Endothelial cell of umbilical vein (primary cell): ENCODE results near the gene MMP23B. TPM values are rescaled to one million over a fixed set of nuclear protein-coding genes. Genes with fewer than 3 reads are reported as not detected.
"Not testable (repeated sequence)": the region's sequence is repeated elsewhere in the genome, so short reads cannot be mapped to it uniquely, and the experiment has no call there.

Experiments used
- BruUV-seq: library from RNA; stranded (reverse); fragments of 400-500 nt; replicated peaks from 2 replicates; lab custom pipeline; 2021; lab: Mats Ljungman, UMichigan
- CTCF ChIA-PET: fragments of 300-600, 350-600 bp; sonication (Branson Sonifier 250); formaldehyde crosslinking; loops from one replicate; lab custom pipeline; 2021; ENCODE audit warnings: antibody characterized with exemption, inconsistent platforms; lab: Charles Lee
- POLR2A ChIA-PET: fragments of 300-600, 350-600 bp; sonication (Branson Sonifier 250); formaldehyde crosslinking; loops from one replicate; lab custom pipeline; 2021; ENCODE audit warnings: antibody characterized with exemption, inconsistent platforms; lab: Charles Lee
- DNase-seq: peaks from one replicate; pipeline ENCODE4 v3.0.0-alpha.2; 2011; ENCODE audit warnings: low read depth, low spot score
- FAIRE-seq: peaks from 2 replicates; lab custom pipeline; 2011; peaks lifted over from hg19 to GRCh38; lab: Jason Lieb, UNC
- H2AFZ ChIP-seq: 2 replicates; pipeline ENCODE4 v1.6.0; 2012; ENCODE audit warnings: low read depth, low read length, control low read depth, inconsistent platforms
- H3K27ac ChIP-seq: 2 replicates; pipeline ENCODE4 v1.5.1; 2011; ENCODE audit warnings: low read depth, mild to moderate bottlenecking, control low read depth, low read length, moderate library complexity; ENCODE audit not compliant: insufficient read depth
- H3K27me3 ChIP-seq, 2 experiments: 2 replicates each; pipeline versions ENCODE4 v1.6.0 to v1.6.1; 2011; ENCODE audit warnings: low read length in 2 of 2, mixed read lengths in 1 of 2; ENCODE audit not compliant: control insufficient read depth in 2 of 2, insufficient read depth in 2 of 2
- H3K36me3 ChIP-seq, 2 experiments: 2 replicates in 1 of 2; 3 replicates in 1 of 2; pipeline ENCODE4 v1.5.1; 2011; ENCODE audit warnings: low read length in 2 of 2, mild to moderate bottlenecking in 1 of 2, moderate library complexity in 1 of 2; ENCODE audit not compliant: control insufficient read depth in 2 of 2, insufficient read depth in 2 of 2; ENCODE audit errors: extremely low read depth in 1 of 2
- H3K4me1 ChIP-seq: 3 replicates; pipeline ENCODE4 v1.5.1; 2011; ENCODE audit warnings: mild to moderate bottlenecking, low read length; ENCODE audit not compliant: control insufficient read depth, insufficient read depth; ENCODE audit errors: extremely low read depth
- H3K4me2 ChIP-seq: 2 replicates; pipeline ENCODE4 v1.6.1; 2011; ENCODE audit warnings: low read length, control low read depth, mixed read lengths; ENCODE audit not compliant: insufficient read depth
- H3K4me3 ChIP-seq, 3 experiments: fragments of 200-600 bp in 1 of 3; sonication (generic), shearing (Covaris generic) in 1 of 3; replicated peaks in 1 of 3; 2 replicates each; pipeline ENCODE4 v1.5.1; 2011 to 2016; ENCODE audit warnings: control low read depth in 3 of 3, low read length in 3 of 3, mild to moderate bottlenecking in 2 of 3, inconsistent platforms in 1 of 3, low read depth in 1 of 3, moderate library complexity in 1 of 3; ENCODE audit not compliant: insufficient read depth in 1 of 3
- H3K79me2 ChIP-seq: 2 replicates; pipeline ENCODE4 v1.6.0; 2012; ENCODE audit warnings: low read length, inconsistent platforms; ENCODE audit not compliant: control insufficient read depth, insufficient read depth
- H3K9ac ChIP-seq: replicated peaks from 2 replicates; pipeline ENCODE3; 2011; ENCODE audit warnings: low read length, control low read depth; ENCODE audit not compliant: insufficient read depth; ENCODE audit errors: extremely low read depth
- H3K9me1 ChIP-seq: replicated peaks from 3 replicates; pipeline ENCODE4 v1.6.0; 2011; ENCODE audit warnings: mild to moderate bottlenecking, low read length; ENCODE audit not compliant: control insufficient read depth, insufficient read depth; ENCODE audit errors: extremely low read depth
- H3K9me3 ChIP-seq: replicated peaks from 2 replicates; pipeline ENCODE4 v1.5.1; 2012; ENCODE audit warnings: low read length, inconsistent platforms; ENCODE audit not compliant: control insufficient read depth, insufficient read depth
- H4K20me1 ChIP-seq: replicated peaks from 2 replicates; pipeline ENCODE3; 2011; ENCODE audit warnings: mild to moderate bottlenecking, low read length; ENCODE audit not compliant: control insufficient read depth, insufficient read depth; ENCODE audit errors: extremely low read depth
- CTCF ChIP-seq, 2 donors: IDR thresholded peaks; 1 replicate in 1 of 2; 2 replicates in 1 of 2; pipeline ENCODE4 v1.5.1; 2011; ENCODE audit warnings: low read length in 2 of 2, mild to moderate bottlenecking in 2 of 2, moderate library complexity in 2 of 2, control low read depth in 1 of 2, inconsistent platforms in 1 of 2, low read depth in 1 of 2; ENCODE audit not compliant: insufficient read depth in 1 of 2; ENCODE audit errors: extremely low read depth in 1 of 2
- POLR2AphosphoS5 ChIP-seq: IDR thresholded peaks from 2 replicates; pipeline ENCODE4 v1.6.1; 2012; ENCODE audit warnings: low read depth, mild to moderate bottlenecking, control low read depth, low read length, moderate library complexity; ENCODE audit not compliant: insufficient read depth
- dilution Hi-C: fragments of 300-500 bp; cut with MboI; formaldehyde crosslinking; loops from one replicate; pipeline ENCODE4 v1.15.0; 2019; ENCODE audit warnings: low sequenced_read_pairs; ENCODE audit not compliant: extremely low pct_ligation_motif_present
- intact Hi-C: fragments of 100-400 bp; cut with micrococcal nuclease; formaldehyde crosslinking; loops from one replicate; pipeline ENCODE4 v1.10.0; 2022
- polyA plus RNA-seq, 4 experiments: library from polyadenylated mRNA; depleted of rRNA in 3 of 4; stranded (reverse) in 3 of 4; unstranded in 1 of 4; fragments of >200 nt; gene quantifications; 2 replicates each; pipeline versions ENCODE4 v1.2.1 to v1.2.3, GENCODE V29; 2011 to 2012; ENCODE audit warnings: missing spikeins in 1 of 4
- total RNA-seq: library from RNA; stranded (reverse); gene quantifications from 2 replicates; pipeline ENCODE4 v1.2.3, GENCODE V29; 2021

MMP23B gene
- total and polyA plus RNA-seq, 2 donors (not counting 3 experiments of a cell fraction or from before 2014, with no cell fraction given) = 0.62 to 5.3 TPM

- POLR2A ChIA-PET, H3K9me1 ChIP-seq, FAIRE-seq, H3K27me3 ChIP-seq, H2AFZ ChIP-seq, H4K20me1 ChIP-seq, BruUV-seq, intact Hi-C loops, H3K9ac ChIP-seq, H3K79me2 ChIP-seq, H3K4me1 ChIP-seq, H3K4me2 ChIP-seq, H3K9me3 ChIP-seq, H3K4me3 ChIP-seq, DNase-seq, dilution Hi-C loops, CTCF ChIA-PET, H3K27ac ChIP-seq: not testable (repeated sequence)
- H3K36me3 ChIP-seq = peaks cover 0 to 17% of the 10 kb centered on the region in 2 experiments
These were observed 16.3 kb downstream of the MMP23B start for GRCh38 chr1:1648265-1648664.

GRCh38 chr1:1658583-1659549 is 26.9 kb downstream of the MMP23B start, which contains the start of gene CDK11B:
TSS of gene CDK11B (minus strand) at chr1:1659004. CDS start at chr1:1657485, 1,519 bp downstream.
- H3K9me1 ChIP-seq, dilution Hi-C loops, H3K27me3 ChIP-seq, H3K9me3 ChIP-seq, CTCF ChIA-PET, H4K20me1 ChIP-seq, H3K4me1 ChIP-seq, H3K79me2 ChIP-seq, H3K4me2 ChIP-seq, H3K36me3 ChIP-seq, POLR2A ChIA-PET: not testable (repeated sequence)
- peak; percentile 99 for DNase-seq
- intact Hi-C loops = loop anchor here (1.0 to 5.0 kb wide), 2 partner anchors 27 to 63 kb away; partner anchors contain the start of gene CDK11A
- Histone ChIP-seq H2AFZ (peak within 1 kb of the TSS; percentile 49), H3K4me3 (peak within 1 kb of the TSS; percentile 50 to 90 (median 64)), H3K27ac (peak within 1 kb of the TSS; percentile 97), H3K9ac (peak within 1 kb of the TSS; percentile 99)
- TF ChIP-seq POLR2AphosphoS5 = peak; percentile 69
- TF ChIP-seq CTCF (IDR thresholded peaks at IDR 0.05; ENCODE audit: extremely low read depth in 1 of 2, insufficient read depth in 1 of 2, low read depth in 1 of 2, low read length in 2 of 2) = peak; percentile 23 to 32
- FAIRE-seq = peak; percentile 99
- BruUV-seq = TSS peak; percentile 44

GRCh38 chr1:1662392-1662791 is 30.4 kb downstream of the MMP23B start:
- H3K9me1 ChIP-seq, H3K27ac ChIP-seq, H4K20me1 ChIP-seq, H3K4me1 ChIP-seq, H3K79me2 ChIP-seq, DNase-seq, H3K4me2 ChIP-seq, POLR2A ChIA-PET, FAIRE-seq, CTCF ChIA-PET, H3K27me3 ChIP-seq, H3K9ac ChIP-seq, dilution Hi-C loops, intact Hi-C loops, H3K4me3 ChIP-seq, BruUV-seq, H2AFZ ChIP-seq, H3K9me3 ChIP-seq: not testable (repeated sequence)
- H3K36me3 ChIP-seq = peaks cover 0 to 17% of the 10 kb centered on the region in 2 experiments
